GM23338 (cell line): ENCODE measurements around the gene FAM98C. TPM values are rescaled to one million over a fixed set of nuclear protein-coding genes. Genes with fewer than 3 reads are reported as not detected.
A peak's percentile ranks its signal among the peaks of the same experiment; 100 is the strongest.

Experiments
- ATAC-seq: fragments of 200-7000 bp; cut with Tn5 transposase; 3 replicates; pipeline ENCODE4 v1.9.1; 2020
- DNase-seq: peaks from one replicate; pipeline ENCODE4 v3.0.0-alpha.2; 2015; ENCODE audit warnings: low spot score
- H2AFZ ChIP-seq: fragments of 200-600 bp; sonication (generic); 2 replicates; pipeline ENCODE4 v1.8.0; 2016; ENCODE audit warnings: antibody characterized with exemption, mild to moderate bottlenecking, moderate library complexity
- H3F3A ChIP-seq: fragments of 200-600 bp; sonication (generic); replicated peaks from 2 replicates; pipeline ENCODE4 v1.8.0; 2017; ENCODE audit warnings: antibody characterized with exemption, mixed run types, low read depth
- H3K27ac ChIP-seq: fragments of 200-600 bp; sonication (generic); 2 replicates; pipeline ENCODE4 v1.6.1; 2016; ENCODE audit warnings: low read depth
- H3K27me3 ChIP-seq: fragments of 200-600 bp; sonication (generic); 2 replicates; pipeline ENCODE4 v1.8.0; 2016; ENCODE audit warnings: mild to moderate bottlenecking, mixed run types, moderate library complexity; ENCODE audit not compliant: insufficient read depth
- H3K36me3 ChIP-seq: fragments of 200-600 bp; sonication (generic); 2 replicates; pipeline ENCODE4 v1.8.0; 2016; ENCODE audit warnings: mild to moderate bottlenecking; ENCODE audit not compliant: insufficient read depth
- H3K4me1 ChIP-seq: fragments of 200-600 bp; sonication (generic); 2 replicates; pipeline ENCODE4 v1.8.0; 2016; ENCODE audit warnings: mild to moderate bottlenecking, moderate library complexity; ENCODE audit not compliant: insufficient read depth
- H3K4me2 ChIP-seq: fragments of 200-600 bp; sonication (generic); 2 replicates; pipeline ENCODE4 v1.7.1; 2017; ENCODE audit warnings: mixed run types
- H3K4me3 ChIP-seq: fragments of 200-600 bp; sonication (generic); 2 replicates; pipeline ENCODE4 v1.6.1; 2016; ENCODE audit warnings: mixed run types
- H3K79me2 ChIP-seq: fragments of 200-600 bp; sonication (generic); replicated peaks from 2 replicates; pipeline ENCODE4 v1.8.0; 2017; ENCODE audit warnings: mild to moderate bottlenecking; ENCODE audit not compliant: insufficient read depth
- H3K9me2 ChIP-seq: fragments of 200-600 bp; sonication (generic); 2 replicates; pipeline ENCODE4 v1.8.0; 2017; ENCODE audit not compliant: insufficient read depth
- H4K20me1 ChIP-seq: fragments of 200-600 bp; sonication (generic); replicated peaks from 2 replicates; pipeline ENCODE4 v1.8.0; 2017; ENCODE audit warnings: mild to moderate bottlenecking; ENCODE audit not compliant: insufficient read depth
- H3K27ac Mint-ChIP-seq: 2 replicates; pipeline ENCODE4 v1.8.0; 2020; ENCODE audit warnings: inconsistent platforms, mild to moderate bottlenecking, moderate library complexity, mixed read lengths
- H3K27me3 Mint-ChIP-seq: 3 replicates; pipeline ENCODE4 v1.8.0; 2022; ENCODE audit warnings: low read depth, mild to moderate bottlenecking, moderate library complexity, mixed read lengths, inconsistent platforms; ENCODE audit not compliant: insufficient read depth, poor library complexity
- H3K36me3 Mint-ChIP-seq: 3 replicates; pipeline ENCODE4 v1.8.0; 2021; ENCODE audit warnings: low read depth, mild to moderate bottlenecking, inconsistent platforms, moderate library complexity, mixed read lengths
- H3K4me1 Mint-ChIP-seq: 3 replicates; pipeline ENCODE4 v1.8.0; 2020; ENCODE audit warnings: mild to moderate bottlenecking, inconsistent platforms, mixed read lengths
- H3K4me3 Mint-ChIP-seq: 3 replicates; pipeline ENCODE4 v1.8.0; 2021; ENCODE audit warnings: moderate library complexity, mild to moderate bottlenecking, inconsistent platforms, mixed read lengths
- H3K9me3 Mint-ChIP-seq: 3 replicates; pipeline ENCODE4 v1.8.0; 2020; ENCODE audit warnings: moderate library complexity, mild to moderate bottlenecking, inconsistent platforms, mixed read lengths
- CTCF ChIP-seq, 2 experiments: fragments of 200-600 bp in 1 of 2; sonication (generic) in 1 of 2; conservative IDR thresholded peaks; 2 replicates each; pipeline versions ENCODE4 v1.5.1 to v1.6.1; 2016 to 2017; ENCODE audit warnings: antibody characterized with exemption in 2 of 2, low read depth in 2 of 2, mild to moderate bottlenecking in 2 of 2, moderate library complexity in 1 of 2
- POLR2AphosphoS5 ChIP-seq: IDR thresholded peaks from 2 replicates; pipeline ENCODE4 v1.6.1; 2016; ENCODE audit warnings: antibody characterized with exemption, low read depth
- STAT1 ChIP-seq: IDR thresholded peaks from one replicate; pipeline ENCODE4 v1.6.1; 2016; ENCODE audit warnings: antibody characterized with exemption; ENCODE audit not compliant: unreplicated experiment
- ZNF331 ChIP-seq: fragments of 250-450 bp; sonication (Bioruptor Pico); IDR thresholded peaks from 2 replicates; pipeline ENCODE4 v1.5.0; 2020; ENCODE audit warnings: low read depth, mild to moderate bottlenecking, moderate library complexity
- ZNF462 ChIP-seq: fragments of 250-450 bp; sonication (Bioruptor Pico); IDR thresholded peaks from 2 replicates; pipeline ENCODE4 v1.5.0; 2020; ENCODE audit warnings: mild to moderate bottlenecking, moderate library complexity
- polyA plus RNA-seq: library from polyadenylated mRNA; unstranded; fragments of >200 nt; fragmentation: Nextera tagmentation; extraction: Ambion mirVana; gene quantifications from 2 replicates; pipeline ENCODE4 v1.2.1, GENCODE V29; 2016
- total RNA-seq: library from RNA; depleted of rRNA; stranded (reverse); fragments of >200 nt; shearing (Covaris generic); gene quantifications from 2 replicates; pipeline ENCODE4 v1.2.3, GENCODE V29; 2014

The FAM98C gene
- total and polyA plus RNA-seq, 2 experiments from 2014 or later: 4.3 to 7.6 TPM

- TF ChIP-seq ZNF462: no peak
Observed at GRCh38 chr19:38440592-38440991, 37.7 kb downstream of the FAM98C start (continued).

- H4K20me1 ChIP-seq: no peaks in the 10 kb centered on the region; the same call in 1 of the 2 replicates
- H3K9me2 ChIP-seq: no peaks in the 10 kb centered on the region
- H3F3A ChIP-seq: 0 out of 2 replicates have a peak, but pooled peaks cover 2% of the 10 kb centered on the region
- DNase-seq (peak; percentile 91), ATAC-seq (peak; percentile 98)
- H3K27me3 ChIP-seq: no peaks in the 10 kb centered on the region
- 0 out of 2 replicates have a peak overlapping the region, but pooled peaks have one; percentile 51 for H3K4me2 ChIP-seq
- peaks cover 10% of the 10 kb centered on the region; the same call in 1 of the 2 replicates for H3K36me3 ChIP-seq
- Mint-ChIP-seq H3K4me1 (peaks cover 20% of the 10 kb centered on the region), H3K9me3 (no peaks in the 10 kb centered on the region; the same call in 2 of the 3 replicates), H3K27ac (peak overlapping the region; percentile 61; the same call in 1 of the 2 replicates), H3K4me3 (peak overlapping the region; percentile 18; the same call in 1 of the 3 replicates), H3K27me3 (peaks cover 11% of the 10 kb centered on the region), H3K36me3 (peaks cover 48% of the 10 kb centered on the region)
- H3K4me3 ChIP-seq: no peak overlapping the region
- TF ChIP-seq CTCF (conservative IDR thresholded peaks at IDR 0.05; ENCODE audit: low read depth in 2 of 2) (peak; percentile 61 to 85), ZNF462 (no peak), ZNF331 (CRISPR knock-in tag) (no peak), POLR2AphosphoS5 (no peak), STAT1 (no peak)
- peaks cover 8% of the 10 kb centered on the region; the same call in 1 of the 2 replicates for H3K79me2 ChIP-seq
- H3K4me1 ChIP-seq: peaks cover 6% of the 10 kb centered on the region; the same call in 1 of the 2 replicates
- 0 out of 2 replicates have a peak overlapping the region, but pooled peaks have one; percentile 33 for H3K27ac ChIP-seq
- no peak overlapping the region for H2AFZ ChIP-seq
Observed at GRCh38 chr19:38441657-38442348, 38.9 kb downstream of the FAM98C start.
